ENCODE measurements around the gene MIX23. TPM values are rescaled to one million over a fixed set of nuclear protein-coding genes. Genes with fewer than 3 reads are reported as not detected.

MIX23 gene
- total RNA-seq, 1 donor from 2014 or later = 18.3 TPM

- no peak for DNase-seq
- ATAC-seq = no peak
- H3K9me3 ChIP-seq = no peaks in the 10 kb centered on the region
- H3K4me3 ChIP-seq = no peak overlapping the region
- no peak for TF ChIP-seq CTCF (IDR thresholded peaks at IDR 0.05)
- no peaks in the 10 kb centered on the region for H3K36me3 ChIP-seq
- intact Hi-C loops (cut with DNase I) = no loop called here
- no peak overlapping the region for H3K27ac ChIP-seq
- H3K4me1 ChIP-seq = no peaks in the 10 kb centered on the region
- no peaks in the 10 kb centered on the region for H3K27me3 ChIP-seq (ENCODE audit: low read depth)
These were observed 51.1 kb downstream of the MIX23 start for GRCh38 chr3:122331886-122332285.

GRCh38 chr3:122325769-122326168, 57.3 kb downstream of the MIX23 start:
- DNase-seq (no peak), ATAC-seq (no peak)
- no peak overlapping the region for H3K27ac ChIP-seq
- no peak for TF ChIP-seq CTCF (IDR thresholded peaks at IDR 0.05)
- H3K4me1 ChIP-seq = no peaks in the 10 kb centered on the region
- no peaks in the 10 kb centered on the region for H3K36me3 ChIP-seq
- H3K4me3 ChIP-seq = peak overlapping the region; percentile 43
- intact Hi-C loops (cut with DNase I) = no loop called here
- H3K27me3 ChIP-seq (ENCODE audit: low read depth) = no peaks in the 10 kb centered on the region
- no peaks in the 10 kb centered on the region for H3K9me3 ChIP-seq

GRCh38 chr3:122324871-122325323, 58.1 kb downstream of the MIX23 start, which contains the start of gene CSTA:
Gene CSTA (plus strand): TSS chr3:122325248. CDS start chr3:122325293, 45 bp downstream.
- DNase-seq (no peak), ATAC-seq (peak in 1 of 2 donors; percentile 31)
- Histone ChIP-seq H3K36me3 (no peaks in the 10 kb centered on the region), H3K27me3 (ENCODE audit: low read depth) (no peaks in the 10 kb centered on the region), H3K4me3 (peak within 1 kb of the TSS; percentile 43), H3K9me3 (no peaks in the 10 kb centered on the region), H3K4me1 (no peaks in the 10 kb centered on the region), H3K27ac (peak within 1 kb of the TSS; percentile 25)
- no peak for TF ChIP-seq CTCF (IDR thresholded peaks at IDR 0.05)
- intact Hi-C loops (cut with DNase I) = no loop called here

- Histone ChIP-seq H3K27ac (no peak overlapping the region), H3K4me3 (no peak overlapping the region), H3K36me3 (no peaks in the 10 kb centered on the region), H3K9me3 (no peaks in the 10 kb centered on the region), H3K27me3 (ENCODE audit: low read depth) (no peaks in the 10 kb centered on the region), H3K4me1 (no peaks in the 10 kb centered on the region)
- no peak for TF ChIP-seq CTCF (IDR thresholded peaks at IDR 0.05)
- no peak for ATAC-seq
- no peak for DNase-seq
- intact Hi-C loops (cut with DNase I) = no loop called here
These were observed 60.6 kb downstream of the MIX23 start for GRCh38 chr3:122322095-122323075.

GRCh38 chr3:122318620-122319019, 64.4 kb downstream of the MIX23 start:
- intact Hi-C loops (cut with DNase I) = no loop called here
- H3K27ac ChIP-seq = no peak overlapping the region
- no peaks in the 10 kb centered on the region for H3K9me3 ChIP-seq
- DNase-seq (no peak), ATAC-seq (no peak)
- no peaks in the 10 kb centered on the region for H3K4me1 ChIP-seq
- no peaks in the 10 kb centered on the region for H3K36me3 ChIP-seq
- no peak for TF ChIP-seq CTCF (IDR thresholded peaks at IDR 0.05)
- no peak overlapping the region for H3K4me3 ChIP-seq
- no peaks in the 10 kb centered on the region for H3K27me3 ChIP-seq (ENCODE audit: low read depth)
